Activated T-helper 9 cell treated with anti-CD3 and anti-CD28 coated beads, Interleukin-2, amount 50 U/mL, for 16 hours (primary cell): Measurements from ENCODE around the gene MAP2.

Source experiments
- DNase-seq: peaks from one replicate; pipeline ENCODE4 v3.0.0-alpha.2; 2020; ENCODE audit warnings: low read depth

Gene MAP2

DNA sequence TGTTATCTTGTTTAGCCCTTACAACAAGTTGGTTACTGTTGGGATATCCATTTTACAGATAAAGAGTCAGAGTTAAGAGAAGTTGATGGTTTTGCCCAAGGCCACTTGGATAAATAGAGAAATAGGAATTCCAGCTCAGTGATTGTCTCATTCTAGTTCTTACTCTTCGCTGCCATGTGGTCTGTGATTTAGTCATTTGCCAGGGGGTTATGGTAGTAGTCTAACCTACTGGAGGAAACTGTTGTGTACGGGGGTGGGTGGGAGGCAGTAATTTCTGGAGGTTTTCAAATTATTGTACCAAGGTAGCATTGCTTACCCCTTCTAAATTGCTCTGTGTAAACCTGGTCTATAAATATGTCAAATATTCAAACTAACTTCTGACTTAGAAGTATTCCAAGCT lies 110.4 kb downstream of the MAP2 start:
- no peak for DNase-seq

DNA sequence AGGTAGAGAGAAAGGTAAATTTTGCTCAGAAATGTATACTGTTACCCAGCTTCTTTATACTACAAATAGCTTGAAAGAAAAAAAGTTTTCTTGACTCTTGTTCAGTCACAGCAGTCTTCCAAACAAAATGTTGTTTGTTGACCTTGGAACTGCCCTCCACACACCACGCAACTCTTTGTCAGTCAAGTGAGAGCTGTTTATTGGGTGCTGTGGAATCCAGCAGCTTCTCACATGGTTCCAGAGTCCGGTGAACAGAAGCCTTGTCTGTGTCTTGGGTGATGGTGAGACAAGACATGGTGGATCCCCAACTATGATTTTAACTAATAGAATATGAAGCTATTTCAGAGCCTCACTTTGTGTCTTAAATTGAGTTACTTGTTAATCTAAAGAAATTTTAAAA lies 112.5 kb downstream of the MAP2 start:
- DNase-seq = no peak

DNA sequence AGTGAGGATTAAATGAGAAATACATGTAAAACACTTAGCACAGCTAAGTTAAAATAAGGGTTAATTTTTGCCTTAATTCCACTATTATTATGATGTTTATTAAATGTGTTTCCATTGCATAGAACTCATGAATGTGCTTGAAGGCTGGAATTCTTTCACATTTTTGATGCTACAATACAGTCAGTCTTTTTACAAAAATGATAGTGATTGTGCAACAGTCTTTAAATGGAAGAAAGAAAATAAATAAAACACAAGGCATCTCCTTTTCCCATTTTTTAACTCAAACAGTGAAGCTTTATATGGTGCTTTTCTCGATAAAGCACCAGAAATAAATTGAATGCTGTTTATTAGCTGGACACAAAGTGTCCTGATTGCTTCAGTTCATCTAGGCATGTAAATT lies 123.9 kb downstream of the MAP2 start:
- DNase-seq = no peak

DNA sequence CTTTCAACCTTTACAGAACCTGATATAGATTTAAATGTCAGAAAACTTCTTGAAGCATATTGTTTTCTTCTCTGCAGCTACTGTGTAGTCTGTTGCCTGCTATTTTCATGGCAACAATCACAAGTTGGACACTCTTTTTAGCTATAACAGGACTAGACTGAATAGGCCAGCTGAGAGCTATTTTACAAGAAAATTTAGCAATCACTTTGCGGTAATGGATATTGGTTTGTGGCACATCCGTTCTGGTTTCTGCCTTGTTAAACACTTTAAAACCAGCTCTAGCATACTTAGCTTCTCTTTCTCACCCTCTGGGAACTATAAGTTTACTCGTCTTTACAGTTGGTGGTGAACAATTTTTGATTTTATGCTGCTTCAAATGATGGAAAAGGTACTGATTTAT lies 125.7 kb downstream of the MAP2 start:
- no peak for DNase-seq

DNA sequence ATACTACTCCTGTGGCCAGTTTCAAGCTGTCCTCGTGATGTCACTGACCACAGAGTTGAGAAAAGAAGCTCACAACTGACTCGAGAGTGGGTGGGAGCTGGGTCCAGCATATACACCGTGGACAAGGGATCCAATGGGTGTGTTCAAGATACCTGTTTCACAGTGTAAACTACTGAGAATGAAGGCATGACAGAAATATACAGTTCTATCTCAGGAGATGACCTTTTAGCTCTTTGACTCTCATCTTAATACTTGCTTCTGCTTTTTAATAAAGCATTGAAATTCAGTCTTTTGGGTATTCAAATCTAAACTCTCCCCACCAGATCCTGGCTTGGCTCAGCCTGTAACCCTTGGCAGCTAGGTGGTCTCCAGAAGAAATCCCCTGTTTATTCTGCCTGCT lies 130.1 kb downstream of the MAP2 start:
- no peak for DNase-seq

DNA sequence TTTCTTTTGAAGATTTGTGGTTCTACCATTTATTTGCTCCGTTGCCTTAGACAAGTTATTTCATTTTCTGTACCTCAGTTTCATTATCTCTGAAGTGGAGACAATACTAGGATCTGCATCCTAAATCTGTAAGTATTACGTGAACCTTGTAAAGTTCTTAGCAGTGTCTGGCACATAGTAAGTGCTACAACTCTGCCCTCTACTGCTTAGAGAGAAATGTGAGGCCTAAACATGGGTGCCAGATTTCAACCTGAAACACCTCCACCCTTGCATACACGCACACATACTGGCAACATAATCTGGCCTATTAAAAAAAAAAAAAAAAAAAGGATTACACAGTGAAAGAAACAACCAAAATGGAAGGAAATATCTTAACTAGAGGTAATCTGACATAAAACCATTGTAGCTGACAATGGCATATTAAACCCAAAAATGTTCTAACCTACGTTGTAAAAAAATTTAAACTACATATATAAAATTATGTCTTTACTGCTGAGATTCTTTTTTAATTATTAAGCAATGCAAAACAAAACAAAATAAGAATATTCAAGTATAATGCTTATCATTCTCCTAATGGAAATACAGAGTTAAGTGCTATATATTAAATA lies 132.6 kb downstream of the MAP2 start:
- DNase-seq = no peak

DNA sequence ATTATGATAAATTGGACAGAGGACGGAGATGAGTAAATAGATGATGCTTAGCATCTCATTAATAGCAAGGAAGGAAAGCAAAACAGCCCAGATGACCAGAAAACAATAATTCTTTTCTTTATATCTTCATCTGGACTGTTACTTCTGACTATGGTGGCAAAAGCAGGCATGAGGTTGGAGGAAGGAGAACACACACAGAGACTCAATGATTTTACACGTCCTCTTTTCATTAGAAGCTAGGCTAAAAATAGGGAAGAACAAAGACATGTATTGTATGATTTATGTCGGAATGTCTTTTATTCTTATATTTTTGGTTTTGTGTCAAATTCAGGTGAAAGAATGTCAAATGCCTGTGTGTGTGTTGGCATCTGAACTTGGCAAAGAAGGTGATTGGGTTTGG lies 137.1 kb downstream of the MAP2 start:
- DNase-seq = no peak

DNA sequence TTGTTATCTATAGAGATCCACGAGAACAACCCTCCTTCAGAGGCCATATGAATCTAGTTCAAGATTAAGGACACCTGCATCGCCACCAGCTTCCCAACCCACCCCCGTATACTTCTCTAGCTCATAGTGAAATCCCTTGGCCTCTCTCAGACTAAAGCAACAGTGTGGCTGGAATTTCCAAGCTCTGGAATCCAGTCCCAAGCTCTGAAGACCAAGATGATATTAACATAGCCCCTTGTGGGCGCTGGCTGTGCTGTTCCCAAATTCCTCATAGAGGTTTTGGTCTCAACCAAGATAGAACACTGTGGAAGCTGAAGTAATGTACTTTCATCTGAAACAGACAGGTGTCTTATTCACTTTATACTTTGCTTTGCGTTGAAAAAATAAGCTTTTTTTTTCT lies 139.6 kb downstream of the MAP2 start:
- no peak for DNase-seq

DNA sequence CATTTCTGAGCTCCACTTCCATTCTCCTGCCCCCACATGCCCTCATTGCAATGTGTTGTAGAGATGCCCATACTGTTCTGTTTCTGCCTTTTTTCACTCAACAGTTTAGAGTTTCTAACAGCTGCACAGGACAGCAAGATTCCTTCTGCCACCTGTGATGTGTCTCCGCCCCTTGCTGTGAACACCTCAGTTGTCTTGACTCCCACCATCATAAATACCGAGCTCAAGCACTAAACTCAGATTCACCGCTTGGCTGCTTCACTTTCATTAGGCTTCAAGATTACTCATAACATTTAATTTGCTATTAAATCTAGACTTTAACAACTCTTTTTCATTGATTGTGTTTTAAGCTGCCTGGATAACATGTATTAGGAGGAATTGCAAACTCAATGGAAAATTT lies 141.0 kb downstream of the MAP2 start:
- no peak for DNase-seq

DNA sequence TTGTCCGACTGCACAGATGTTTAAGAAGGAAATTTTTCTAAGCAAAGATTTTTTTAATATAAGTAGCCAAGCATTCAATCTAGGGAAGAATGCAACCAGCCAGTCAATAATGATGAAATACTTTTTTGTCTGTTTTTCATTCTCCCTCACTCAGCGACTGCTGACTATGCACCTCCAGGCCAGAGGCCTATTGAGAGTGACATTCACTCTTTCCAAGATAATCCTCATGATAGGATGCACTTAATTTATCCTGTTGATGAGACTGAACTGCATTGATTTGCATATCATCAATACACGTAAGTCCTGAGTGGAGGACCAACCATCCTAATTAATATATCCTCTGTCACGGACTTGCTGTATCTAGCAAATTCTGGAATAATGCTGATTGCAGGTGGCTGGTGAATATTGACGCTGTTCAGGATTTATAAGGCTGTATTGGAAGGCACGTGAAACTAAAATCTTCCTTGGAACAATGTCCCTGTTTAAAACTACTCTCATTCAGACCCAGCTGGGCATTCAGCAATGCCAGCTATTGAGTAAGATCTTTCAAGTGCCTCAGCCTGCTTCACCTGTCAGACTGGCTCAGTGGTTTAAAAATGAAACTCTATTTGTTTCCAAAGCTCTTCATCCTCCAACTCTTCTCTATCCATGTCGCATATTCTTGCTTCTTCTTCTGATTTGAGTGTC lies 142.2 kb downstream of the MAP2 start:
- DNase-seq = no peak

DNA sequence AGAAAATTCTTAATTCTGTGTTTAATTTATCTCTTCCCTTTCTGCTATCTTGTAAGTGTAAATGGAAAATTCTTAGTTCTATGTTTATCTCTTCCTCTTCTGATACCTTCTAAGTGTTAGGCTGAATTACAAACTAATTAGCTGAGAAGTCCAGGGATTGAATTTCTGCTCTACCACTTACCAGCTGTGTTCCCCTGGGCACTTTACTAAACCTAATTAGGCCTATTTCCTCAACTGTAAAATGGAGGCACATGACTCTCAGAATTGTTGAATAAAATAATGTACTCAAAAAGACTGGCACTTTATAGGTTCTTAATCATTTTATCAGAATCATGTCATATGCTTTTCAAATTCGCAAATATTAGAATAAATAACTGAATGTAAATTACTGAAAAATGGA lies 146.3 kb downstream of the MAP2 start:
- no peak for DNase-seq

DNA sequence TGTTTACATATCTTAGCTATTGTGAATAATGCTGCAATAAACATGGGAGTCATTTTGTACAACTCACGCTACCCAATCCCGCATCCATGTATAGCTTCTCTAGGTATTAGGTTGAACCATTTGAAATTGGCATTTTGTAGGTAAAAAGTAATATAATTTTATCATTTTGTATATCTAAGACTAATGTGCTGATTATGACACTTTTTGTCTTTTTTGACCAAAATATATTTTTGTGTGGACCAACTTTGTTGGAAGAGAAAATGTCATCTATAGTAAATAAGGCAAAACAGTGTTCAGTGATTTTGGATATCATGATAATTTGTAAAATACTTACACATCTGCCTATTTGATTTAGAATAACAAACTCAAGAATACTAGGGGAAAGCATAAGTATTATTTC lies 150.7 kb downstream of the MAP2 start:
- DNase-seq = no peak

DNA sequence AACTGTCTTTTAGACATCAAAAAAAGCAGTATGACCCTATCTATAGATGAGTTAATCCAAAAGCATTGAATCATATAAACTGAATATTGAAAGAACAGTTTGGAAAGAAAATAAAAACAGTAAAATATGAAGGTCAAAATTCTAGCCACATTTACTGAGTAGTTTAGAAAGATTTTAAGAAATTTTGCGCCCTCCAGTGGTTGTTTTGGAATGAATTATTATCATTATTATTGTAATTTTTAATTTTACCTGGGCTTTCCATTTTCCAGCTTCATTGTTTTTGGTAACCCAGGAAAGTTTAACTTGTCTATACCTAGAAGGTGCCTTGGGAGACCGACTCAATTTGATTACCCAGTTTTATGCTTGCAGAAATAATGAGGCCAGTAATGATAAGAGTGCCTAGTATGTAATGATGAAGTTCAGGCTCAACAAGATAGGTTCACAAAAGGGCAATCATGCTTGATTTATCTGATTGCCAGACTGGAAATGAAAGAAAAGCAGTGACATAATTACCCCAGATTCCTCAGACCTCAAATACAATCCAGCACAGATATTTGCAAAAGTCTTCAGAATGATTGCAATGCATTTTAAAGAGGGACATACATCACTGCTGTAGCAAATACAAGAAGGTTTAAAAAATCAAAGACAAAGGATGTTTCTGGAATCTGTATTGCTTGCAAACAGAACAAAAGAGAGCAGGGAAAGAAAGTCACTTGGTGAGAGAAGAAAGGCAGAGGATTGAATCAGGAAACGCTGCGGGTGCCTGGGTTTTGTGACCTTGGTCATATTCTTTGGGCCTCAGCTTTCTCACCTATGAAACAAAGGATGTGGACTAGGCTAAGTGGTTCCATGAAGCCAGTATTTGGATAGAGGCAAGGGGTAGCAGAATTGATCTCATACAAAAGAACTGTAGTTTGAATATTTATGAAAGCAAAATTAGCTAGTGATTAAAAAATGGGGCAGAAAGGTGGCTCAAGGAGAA lies 153.8 kb downstream of the MAP2 start:
- no peak for DNase-seq

DNA sequence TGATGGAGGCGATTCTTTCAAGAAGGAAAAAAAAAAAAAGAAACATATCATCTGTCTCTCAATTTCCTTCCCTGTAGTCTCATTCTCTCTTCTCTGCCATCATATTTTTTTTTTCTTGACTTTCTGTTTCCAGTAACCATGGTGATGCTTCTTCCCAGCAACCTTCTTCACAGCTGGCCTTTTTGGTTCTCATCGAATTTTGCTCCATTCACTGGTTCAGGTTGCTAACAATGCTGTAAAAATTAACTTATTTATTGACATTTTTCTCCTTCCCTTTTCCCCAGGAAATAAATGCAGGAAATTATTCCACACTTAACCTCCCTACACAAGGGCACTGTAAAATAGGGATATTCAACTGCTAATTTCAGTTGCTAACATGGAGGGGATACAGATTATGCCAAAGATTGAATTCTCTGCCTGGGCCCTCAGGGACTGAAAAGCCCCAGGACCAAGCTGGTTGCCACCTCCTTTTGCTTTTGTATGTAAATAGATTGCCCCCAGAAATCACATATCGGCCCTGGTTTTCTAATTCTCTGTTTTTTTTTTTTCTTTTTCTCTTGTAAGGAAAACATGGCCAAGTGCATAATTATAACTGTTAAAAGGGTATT lies 154.7 kb downstream of the MAP2 start:
- no peak for DNase-seq

DNA sequence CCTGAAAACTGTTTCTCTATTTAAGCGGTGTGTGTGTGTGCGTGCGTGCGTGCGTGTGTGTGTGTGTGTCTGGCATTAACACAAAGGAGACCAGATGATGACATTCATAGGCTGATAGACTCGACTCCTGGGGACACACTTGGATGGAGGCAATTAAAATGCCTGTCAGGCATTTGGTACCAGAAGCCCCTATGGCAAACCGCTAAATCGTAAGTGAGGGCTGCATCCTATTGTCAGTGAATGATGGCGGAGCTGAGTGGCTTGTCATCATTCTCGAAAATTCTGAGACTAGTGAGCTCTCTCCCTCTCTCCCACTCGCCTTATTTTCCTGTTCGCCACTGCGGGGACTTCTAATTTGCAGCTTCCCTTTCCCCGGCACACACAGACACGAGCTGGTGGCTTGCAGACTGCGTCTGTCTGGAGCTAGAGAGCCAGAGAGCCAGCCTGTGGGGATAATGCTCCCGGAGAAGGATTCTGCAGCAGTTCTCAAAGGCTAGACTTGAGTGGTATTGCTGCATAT lies 155.4 kb downstream of the MAP2 start:
- DNase-seq = no peak

DNA sequence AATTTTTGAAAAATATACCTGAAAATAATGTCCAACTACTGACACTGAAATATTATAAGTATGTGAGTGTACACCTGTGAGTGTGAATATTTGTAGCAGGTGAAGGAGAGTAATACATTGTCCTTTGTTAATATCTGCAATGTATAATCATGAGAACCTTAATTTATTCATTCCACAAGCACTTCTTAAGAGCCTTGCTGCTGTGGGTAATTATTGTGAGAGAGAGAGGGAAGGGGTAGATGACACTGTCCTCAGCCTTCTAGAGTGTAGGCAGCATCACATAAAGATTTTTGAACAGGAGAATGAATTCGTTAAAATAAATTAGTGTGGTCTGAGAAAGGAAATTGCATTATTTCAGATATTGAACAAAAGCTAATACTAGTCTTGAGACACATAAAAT lies 157.2 kb downstream of the MAP2 start:
- DNase-seq = no peak

DNA sequence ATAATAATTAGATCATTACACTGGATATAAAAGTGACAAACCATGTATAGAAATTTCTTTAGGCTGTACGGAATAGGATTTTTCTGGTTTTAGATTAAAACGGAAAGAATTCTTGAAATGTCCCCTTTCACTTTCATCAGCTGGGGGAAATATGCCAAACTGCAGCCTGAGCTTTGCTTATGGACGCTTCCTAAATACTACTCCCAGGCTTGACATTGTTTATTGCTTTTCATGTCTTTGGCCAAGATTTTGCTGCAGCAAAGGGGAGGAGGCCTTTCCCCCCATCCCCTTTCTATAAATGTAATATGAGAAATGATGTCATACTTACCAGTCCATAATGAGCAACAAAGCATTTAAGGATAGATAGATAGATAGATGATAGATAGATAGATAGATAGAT lies 158.4 kb downstream of the MAP2 start:
- DNase-seq = no peak

DNA sequence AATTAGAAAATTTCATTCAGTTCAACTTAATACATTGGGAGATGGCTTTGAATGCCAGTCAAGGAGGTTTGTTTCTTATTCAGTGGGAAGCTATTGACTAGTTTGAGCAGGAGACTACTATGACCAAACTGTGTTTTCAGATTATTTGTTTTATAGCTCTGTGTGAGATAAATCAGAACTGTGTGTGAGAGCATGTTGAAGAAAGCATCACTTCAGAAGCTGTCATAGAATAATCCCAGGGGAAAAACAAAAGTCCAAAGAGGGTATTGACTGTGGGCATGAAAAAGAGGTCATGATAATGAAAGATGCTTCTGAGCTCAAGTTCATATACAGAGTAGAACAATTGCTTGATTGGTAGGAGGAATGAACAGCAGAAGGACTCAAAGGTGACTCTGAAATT lies 160.6 kb downstream of the MAP2 start:
- DNase-seq = no peak

DNA sequence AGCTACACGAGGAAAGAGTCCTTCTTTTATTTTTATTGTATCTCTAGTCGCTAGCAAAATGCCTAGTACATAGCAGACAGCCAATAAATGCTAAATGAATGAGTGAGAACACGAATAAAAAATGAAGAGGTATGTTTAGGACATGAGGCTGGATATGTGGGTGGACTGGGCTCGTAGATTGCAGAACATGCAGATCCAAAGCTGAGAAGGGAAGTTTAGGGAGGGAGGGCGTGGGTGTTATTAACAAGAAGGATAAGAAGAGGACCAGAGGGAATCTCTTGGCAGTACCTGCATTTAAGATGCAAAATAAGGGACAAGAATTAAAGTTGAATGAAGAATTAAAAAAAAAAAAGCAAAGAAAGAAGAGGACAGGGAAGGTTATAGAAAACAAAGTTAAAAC lies 161.1 kb downstream of the MAP2 start:
- DNase-seq = no peak

DNA sequence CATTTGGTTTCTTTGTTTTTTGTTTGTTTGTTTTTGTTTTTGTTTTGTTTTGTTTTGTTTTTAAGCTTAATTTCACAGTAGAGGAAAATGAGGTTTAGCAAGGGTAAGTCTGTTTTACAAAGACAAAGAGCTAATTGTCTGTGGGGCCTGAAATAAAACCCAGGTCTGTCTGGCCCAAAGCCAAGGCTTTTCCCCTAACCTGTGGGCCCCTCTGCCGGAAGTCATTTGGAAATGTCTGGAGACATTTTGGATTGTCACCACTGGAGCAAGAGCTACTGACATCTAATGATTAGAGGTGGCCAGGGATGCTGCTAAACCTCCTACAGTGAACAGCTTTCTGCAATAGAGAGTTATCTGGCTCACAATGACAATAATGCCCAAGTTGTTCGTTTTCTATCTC lies 167.2 kb downstream of the MAP2 start:
- no peak for DNase-seq

DNA sequence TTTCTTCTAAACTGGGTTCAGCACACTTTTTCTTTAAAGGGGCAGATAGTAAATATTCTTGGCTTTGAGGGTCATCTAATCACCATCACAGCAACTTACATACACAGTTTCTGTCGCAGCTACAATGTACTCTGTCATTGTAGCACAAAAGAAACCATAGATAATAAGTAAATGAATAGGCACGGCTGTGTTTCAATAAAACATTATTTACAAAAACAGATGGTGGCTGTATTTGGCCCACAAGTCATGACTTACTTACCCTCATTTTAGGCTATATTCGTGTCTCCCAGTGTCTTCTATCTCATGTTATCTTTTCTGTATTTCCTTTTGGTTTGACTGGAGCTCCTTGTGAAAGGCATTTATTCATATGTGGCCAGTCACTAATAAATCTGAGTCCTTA lies 168.3 kb downstream of the MAP2 start:
- DNase-seq = no peak

DNA sequence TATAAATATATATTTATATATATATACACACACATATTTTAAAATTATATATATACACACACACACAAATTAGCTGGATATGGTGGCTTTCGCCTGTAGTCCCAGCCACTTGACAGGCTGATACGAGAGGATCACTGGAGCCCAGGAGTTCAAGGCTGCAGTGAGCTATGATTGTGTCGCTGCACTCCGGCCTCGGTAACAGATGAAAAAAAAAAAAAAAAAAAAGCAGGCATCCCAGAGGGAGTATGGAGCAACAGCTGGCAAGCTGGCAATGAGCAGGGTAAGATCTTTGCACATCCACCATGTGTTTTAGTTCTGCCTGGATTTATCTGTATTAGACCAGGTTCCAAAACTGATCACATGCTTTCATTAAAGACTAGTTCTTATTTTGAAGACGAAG lies 170.1 kb downstream of the MAP2 start:
- DNase-seq = no peak

DNA sequence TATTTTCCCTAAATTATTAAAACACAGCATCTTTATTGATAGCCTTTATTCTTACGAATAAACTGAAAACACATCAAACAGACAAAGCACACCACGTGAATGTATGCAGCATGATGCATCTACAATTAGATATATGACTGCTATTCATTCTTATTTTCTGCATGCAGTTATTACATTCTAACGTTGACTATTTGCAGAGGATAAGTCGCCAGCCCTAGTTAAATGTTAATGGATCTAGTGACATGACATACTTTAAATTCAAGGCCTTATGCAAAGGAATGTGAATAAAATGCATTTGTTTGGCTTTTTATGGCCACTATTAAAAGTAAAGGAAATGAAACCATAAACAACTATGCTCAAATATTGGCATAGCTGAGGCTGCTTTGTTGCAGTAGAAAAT lies 172.4 kb downstream of the MAP2 start:
- DNase-seq = no peak
